HepG2 (cell line): ENCODE data around the gene BAHD1. TPM values are rescaled to one million over a fixed set of nuclear protein-coding genes. Genes with fewer than 3 reads are reported as not detected.

Source experiments
- ETV5 ChIP-seq: IDR thresholded peaks from 2 replicates; pipeline ENCODE4 v1.6.1; 2018; ENCODE audit warnings: missing biosample characterization, missing genetic modification reagents, inconsistent platforms, borderline replicate concordance
- JUN ChIP-seq: sonication (generic); formaldehyde crosslinking; IDR thresholded peaks from 2 replicates; pipeline ENCODE4 v1.4.0; 2020; ENCODE audit warnings: mild to moderate bottlenecking, missing genetic modification reagents
- MAZ ChIP-seq, 2 experiments: sonication (generic) in 1 of 2; formaldehyde crosslinking in 1 of 2; IDR thresholded peaks; 2 replicates each; pipeline versions ENCODE4 v1.5.0 to v1.6.1; 2012 to 2020; ENCODE audit warnings: low read depth in 2 of 2, mild to moderate bottlenecking in 2 of 2, borderline replicate concordance in 1 of 2, improper control_type of control experiment in 1 of 2, low read length in 1 of 2, missing genetic modification reagents in 1 of 2, moderate library complexity in 1 of 2
- NFKBIZ ChIP-seq: IDR thresholded peaks from 2 replicates; pipeline ENCODE4 v1.6.1; 2018; ENCODE audit warnings: missing genetic modification reagents, missing compliant biosample characterization
- RBAK ChIP-seq: sonication (generic); formaldehyde crosslinking; IDR thresholded peaks from 2 replicates; pipeline ENCODE4 v1.5.1; 2020; ENCODE audit warnings: mild to moderate bottlenecking, missing genetic modification reagents
- REL ChIP-seq: sonication (generic); formaldehyde crosslinking; conservative IDR thresholded peaks from 2 replicates; pipeline ENCODE4 v1.8.0; 2022; ENCODE audit warnings: mild to moderate bottlenecking, missing genetic modification reagents, moderate library complexity
- SKI ChIP-seq: fragments of 450-650 bp; IDR thresholded peaks from one replicate; pipeline ENCODE4 v1.6.1; 2018; ENCODE audit warnings: mild to moderate bottlenecking; ENCODE audit not compliant: partially characterized antibody
- ZNF264 ChIP-seq: sonication (generic); formaldehyde crosslinking; IDR thresholded peaks from 2 replicates; pipeline ENCODE4 v1.4.0; 2020; ENCODE audit warnings: missing genetic modification reagents
- ZNF331 ChIP-seq: sonication (generic); formaldehyde crosslinking; IDR thresholded peaks from 2 replicates; pipeline ENCODE4 v1.4.0; 2020; ENCODE audit warnings: missing genetic modification reagents
- ZNF839 ChIP-seq: sonication (generic); formaldehyde crosslinking; IDR thresholded peaks from 2 replicates; pipeline ENCODE4 v1.4.0; 2020; ENCODE audit warnings: missing genetic modification reagents, mild to moderate bottlenecking, borderline replicate concordance
- polyA plus RNA-seq, 8 experiments: library from polyadenylated mRNA; depleted of rRNA in 3 of 8; stranded (reverse) in 7 of 8; unstranded in 1 of 8; fragments of >200 nt; fragmentation: Illumina TruSeq in 4 of 8; extraction: Trizol in 4 of 8; gene quantifications; 2 replicates each; pipeline versions ENCODE4 v1.2.1 to v1.2.3, GENCODE V29; 2011 to 2016; ENCODE audit warnings: low read depth in 4 of 8, missing spikeins in 1 of 8, mixed read lengths in 1 of 8; ENCODE audit not compliant: insufficient read depth in 1 of 8
- total RNA-seq, 5 experiments: library from RNA; depleted of rRNA; stranded (reverse); fragments of >200 nt; fragmentation: Illumina TruSeq; extraction: Trizol; gene quantifications; 2 replicates each; pipeline ENCODE4 v1.2.3, GENCODE V29; 2016; ENCODE audit warnings: low read depth in 1 of 5
- TF ChIP-seq, protein P1 (sequence below), 2 experiments: fragments of 450-650 bp in 1 of 2; sonication (generic) in 1 of 2; formaldehyde crosslinking in 1 of 2; IDR thresholded peaks; 2 replicates each; pipeline versions ENCODE4 v1.6.1 to v1.8.0; 2016 to 2022; ENCODE audit warnings: antibody characterized with exemption in 1 of 2, mild to moderate bottlenecking in 1 of 2, missing genetic modification reagents in 1 of 2
- TF ChIP-seq, protein P2 (sequence below): sonication (generic); formaldehyde crosslinking; IDR thresholded peaks from 2 replicates; pipeline ENCODE4 v1.4.0; 2020; ENCODE audit warnings: missing genetic modification reagents, borderline replicate concordance
- TF ChIP-seq, protein P3 (sequence below): sonication (generic); formaldehyde crosslinking; IDR thresholded peaks from 2 replicates; pipeline ENCODE4 v1.5.0; 2020; ENCODE audit warnings: mild to moderate bottlenecking, missing genetic modification reagents, moderate library complexity

BAHD1 gene
- total and polyA plus RNA-seq, 2 of the 13 experiments (the other 11 are each of a cell fraction or from before 2014, with no cell fraction given) = 3.3 to 8.7 TPM

GRCh38 chr15:40441565-40442531, 1.1 kb downstream of the BAHD1 start (continued):
- TF ChIP-seq, protein P1, sequence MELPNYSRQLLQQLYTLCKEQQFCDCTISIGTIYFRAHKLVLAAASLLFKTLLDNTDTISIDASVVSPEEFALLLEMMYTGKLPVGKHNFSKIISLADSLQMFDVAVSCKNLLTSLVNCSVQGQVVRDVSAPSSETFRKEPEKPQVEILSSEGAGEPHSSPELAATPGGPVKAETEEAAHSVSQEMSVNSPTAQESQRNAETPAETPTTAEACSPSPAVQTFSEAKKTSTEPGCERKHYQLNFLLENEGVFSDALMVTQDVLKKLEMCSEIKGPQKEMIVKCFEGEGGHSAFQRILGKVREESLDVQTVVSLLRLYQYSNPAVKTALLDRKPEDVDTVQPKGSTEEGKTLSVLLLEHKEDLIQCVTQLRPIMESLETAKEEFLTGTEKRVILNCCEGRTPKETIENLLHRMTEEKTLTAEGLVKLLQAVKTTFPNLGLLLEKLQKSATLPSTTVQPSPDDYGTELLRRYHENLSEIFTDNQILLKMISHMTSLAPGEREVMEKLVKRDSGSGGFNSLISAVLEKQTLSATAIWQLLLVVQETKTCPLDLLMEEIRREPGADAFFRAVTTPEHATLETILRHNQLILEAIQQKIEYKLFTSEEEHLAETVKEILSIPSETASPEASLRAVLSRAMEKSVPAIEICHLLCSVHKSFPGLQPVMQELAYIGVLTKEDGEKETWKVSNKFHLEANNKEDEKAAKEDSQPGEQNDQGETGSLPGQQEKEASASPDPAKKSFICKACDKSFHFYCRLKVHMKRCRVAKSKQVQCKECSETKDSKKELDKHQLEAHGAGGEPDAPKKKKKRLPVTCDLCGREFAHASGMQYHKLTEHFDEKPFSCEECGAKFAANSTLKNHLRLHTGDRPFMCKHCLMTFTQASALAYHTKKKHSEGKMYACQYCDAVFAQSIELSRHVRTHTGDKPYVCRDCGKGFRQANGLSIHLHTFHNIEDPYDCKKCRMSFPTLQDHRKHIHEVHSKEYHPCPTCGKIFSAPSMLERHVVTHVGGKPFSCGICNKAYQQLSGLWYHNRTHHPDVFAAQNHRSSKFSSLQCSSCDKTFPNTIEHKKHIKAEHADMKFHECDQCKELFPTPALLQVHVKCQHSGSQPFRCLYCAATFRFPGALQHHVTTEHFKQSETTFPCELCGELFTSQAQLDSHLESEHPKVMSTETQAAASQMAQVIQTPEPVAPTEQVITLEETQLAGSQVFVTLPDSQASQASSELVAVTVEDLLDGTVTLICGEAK (IDR thresholded peaks at IDR 0.05) = no peak
- TF ChIP-seq, protein P1 (CRISPR knock-in tag; IDR thresholded peaks at IDR 0.05) = no peak
- TF ChIP-seq, protein P2, sequence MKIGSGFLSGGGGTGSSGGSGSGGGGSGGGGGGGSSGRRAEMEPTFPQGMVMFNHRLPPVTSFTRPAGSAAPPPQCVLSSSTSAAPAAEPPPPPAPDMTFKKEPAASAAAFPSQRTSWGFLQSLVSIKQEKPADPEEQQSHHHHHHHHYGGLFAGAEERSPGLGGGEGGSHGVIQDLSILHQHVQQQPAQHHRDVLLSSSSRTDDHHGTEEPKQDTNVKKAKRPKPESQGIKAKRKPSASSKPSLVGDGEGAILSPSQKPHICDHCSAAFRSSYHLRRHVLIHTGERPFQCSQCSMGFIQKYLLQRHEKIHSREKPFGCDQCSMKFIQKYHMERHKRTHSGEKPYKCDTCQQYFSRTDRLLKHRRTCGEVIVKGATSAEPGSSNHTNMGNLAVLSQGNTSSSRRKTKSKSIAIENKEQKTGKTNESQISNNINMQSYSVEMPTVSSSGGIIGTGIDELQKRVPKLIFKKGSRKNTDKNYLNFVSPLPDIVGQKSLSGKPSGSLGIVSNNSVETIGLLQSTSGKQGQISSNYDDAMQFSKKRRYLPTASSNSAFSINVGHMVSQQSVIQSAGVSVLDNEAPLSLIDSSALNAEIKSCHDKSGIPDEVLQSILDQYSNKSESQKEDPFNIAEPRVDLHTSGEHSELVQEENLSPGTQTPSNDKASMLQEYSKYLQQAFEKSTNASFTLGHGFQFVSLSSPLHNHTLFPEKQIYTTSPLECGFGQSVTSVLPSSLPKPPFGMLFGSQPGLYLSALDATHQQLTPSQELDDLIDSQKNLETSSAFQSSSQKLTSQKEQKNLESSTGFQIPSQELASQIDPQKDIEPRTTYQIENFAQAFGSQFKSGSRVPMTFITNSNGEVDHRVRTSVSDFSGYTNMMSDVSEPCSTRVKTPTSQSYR = peak; percentile 43; the same call in 1 of the 2 replicates
- TF ChIP-seq, protein P3, sequence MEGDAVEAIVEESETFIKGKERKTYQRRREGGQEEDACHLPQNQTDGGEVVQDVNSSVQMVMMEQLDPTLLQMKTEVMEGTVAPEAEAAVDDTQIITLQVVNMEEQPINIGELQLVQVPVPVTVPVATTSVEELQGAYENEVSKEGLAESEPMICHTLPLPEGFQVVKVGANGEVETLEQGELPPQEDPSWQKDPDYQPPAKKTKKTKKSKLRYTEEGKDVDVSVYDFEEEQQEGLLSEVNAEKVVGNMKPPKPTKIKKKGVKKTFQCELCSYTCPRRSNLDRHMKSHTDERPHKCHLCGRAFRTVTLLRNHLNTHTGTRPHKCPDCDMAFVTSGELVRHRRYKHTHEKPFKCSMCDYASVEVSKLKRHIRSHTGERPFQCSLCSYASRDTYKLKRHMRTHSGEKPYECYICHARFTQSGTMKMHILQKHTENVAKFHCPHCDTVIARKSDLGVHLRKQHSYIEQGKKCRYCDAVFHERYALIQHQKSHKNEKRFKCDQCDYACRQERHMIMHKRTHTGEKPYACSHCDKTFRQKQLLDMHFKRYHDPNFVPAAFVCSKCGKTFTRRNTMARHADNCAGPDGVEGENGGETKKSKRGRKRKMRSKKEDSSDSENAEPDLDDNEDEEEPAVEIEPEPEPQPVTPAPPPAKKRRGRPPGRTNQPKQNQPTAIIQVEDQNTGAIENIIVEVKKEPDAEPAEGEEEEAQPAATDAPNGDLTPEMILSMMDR = peak; percentile 61
- TF ChIP-seq ZNF839 (0 out of 2 replicates have a peak, but pooled peaks have one; percentile 34), ETV5 (CRISPR knock-in tag) (peak; percentile 19; the same call in 1 of the 2 replicates), REL (CRISPR knock-in tag) (no peak), JUN (no peak), NFKBIZ (CRISPR knock-in tag) (no peak), RBAK (CRISPR knock-in tag) (no peak), ZNF264 (CRISPR knock-in tag) (no peak), SKI (peak; percentile 14), MAZ (IDR thresholded peaks at IDR 0.05; ENCODE audit: borderline replicate concordance, low read depth, low read length) (no peak), MAZ (CRISPR knock-in tag; IDR thresholded peaks at IDR 0.05; ENCODE audit: low read depth) (peak; percentile 59; the same call in 1 of the 2 replicates), ZNF331 (CRISPR knock-in tag) (no peak)
